SHP77 (cell line): ENCODE data around the gene ARHGAP19.
A peak's percentile ranks its signal among the peaks of the same experiment; 100 is the strongest.
"Not testable (repeated sequence)": the region's sequence is repeated elsewhere in the genome, so short reads cannot be mapped to it uniquely, and the experiment has no call there.

Experiments used
- DNase-seq, 2 experiments: peaks; one replicate each; lab custom pipeline; 2025; lab: John Stamatoyannopoulos, UW

ARHGAP19 gene

GRCh38 chr10:97279121-97279815 lies 13.2 kb downstream of the ARHGAP19 start:
- DNase-seq: peak in 1 of 2 experiments; percentile 15

- DNase-seq: peak; percentile 58 to 62
Measured at GRCh38 chr10:97278491-97278989, 13.9 kb downstream of the ARHGAP19 start.

- no peak for DNase-seq
Measured at GRCh38 chr10:97277551-97277950, 14.9 kb downstream of the ARHGAP19 start.

- DNase-seq: no peak
Measured at GRCh38 chr10:97274828-97275227, 17.6 kb downstream of the ARHGAP19 start.

- DNase-seq: no peak
Measured at GRCh38 chr10:97273700-97274099, 18.7 kb downstream of the ARHGAP19 start.

GRCh38 chr10:97270523-97271154 lies 21.8 kb downstream of the ARHGAP19 start:
- no peak for DNase-seq

GRCh38 chr10:97267671-97268070 lies 24.8 kb downstream of the ARHGAP19 start:
- no peak for DNase-seq

- not testable (repeated sequence) for DNase-seq
Measured at GRCh38 chr10:97265095-97265494, 27.3 kb downstream of the ARHGAP19 start.

- no peak for DNase-seq
Measured at GRCh38 chr10:97263971-97264370, 28.5 kb downstream of the ARHGAP19 start.

GRCh38 chr10:97261656-97262055 lies 30.8 kb downstream of the ARHGAP19 start:
- no peak for DNase-seq

GRCh38 chr10:97261183-97261582 lies 31.3 kb downstream of the ARHGAP19 start:
- DNase-seq: no peak

GRCh38 chr10:97259119-97259518 lies 33.3 kb downstream of the ARHGAP19 start:
- DNase-seq: no peak

GRCh38 chr10:97256356-97256755 lies 36.1 kb downstream of the ARHGAP19 start:
- DNase-seq: no peak

- no peak for DNase-seq
Measured at GRCh38 chr10:97255512-97256293, 36.7 kb downstream of the ARHGAP19 start.

GRCh38 chr10:97254694-97255093 lies 37.7 kb downstream of the ARHGAP19 start:
- DNase-seq: no peak

- DNase-seq: no peak
Measured at GRCh38 chr10:97250952-97251351, 41.5 kb downstream of the ARHGAP19 start.

- no peak for DNase-seq
Measured at GRCh38 chr10:97243836-97244235, 48.6 kb downstream of the ARHGAP19 start.

- DNase-seq: no peak
Measured at GRCh38 chr10:97238855-97239254, 53.6 kb downstream of the ARHGAP19 start.

GRCh38 chr10:97235353-97235752 lies 57.1 kb downstream of the ARHGAP19 start:
- DNase-seq: no peak

- peak; percentile 1 to 28 for DNase-seq
Measured at GRCh38 chr10:97234400-97234799, 58.0 kb downstream of the ARHGAP19 start.

GRCh38 chr10:97230146-97230545 lies 62.3 kb downstream of the ARHGAP19 start:
- DNase-seq: no peak

- DNase-seq: no peak
Measured at GRCh38 chr10:97229322-97230015, 63.0 kb downstream of the ARHGAP19 start.
